Spinal cord (tissue), 10 donors: ENCODE results near the gene LRRC27. TPM values are rescaled to one million over a fixed set of nuclear protein-coding genes. Genes with fewer than 3 reads are reported as not detected.

Source experiments
- DNase-seq, 6 donors: peaks; one replicate each; pipeline versions ENCODE4 v3.0.0 to v3.0.0-alpha.2; 2013 to 2015; ENCODE audit warnings: low spot score in 6 of 6, low read depth in 4 of 6
- H3K27ac ChIP-seq: one replicate; pipeline ENCODE4 v1.5.1; 2013; ENCODE audit warnings: low read depth, low read length, control low read depth
- H3K27me3 ChIP-seq: one replicate; pipeline ENCODE4 v1.6.1; 2013; ENCODE audit warnings: low read length; ENCODE audit not compliant: control insufficient read depth, insufficient read depth
- H3K36me3 ChIP-seq: one replicate; pipeline ENCODE4 v1.6.1; 2013; ENCODE audit warnings: low read length; ENCODE audit not compliant: control insufficient read depth, insufficient read depth
- H3K4me1 ChIP-seq: one replicate; pipeline ENCODE4 v1.6.1; 2013; ENCODE audit warnings: low read length; ENCODE audit not compliant: control insufficient read depth, insufficient read depth
- H3K4me3 ChIP-seq: one replicate; pipeline ENCODE4 v1.5.1; 2013; ENCODE audit warnings: low read depth, low read length, control low read depth
- H3K9me3 ChIP-seq: one replicate; pipeline ENCODE4 v1.6.1; 2013; ENCODE audit warnings: low read length; ENCODE audit not compliant: control insufficient read depth, insufficient read depth
- WGBS: methylation state at CpG from one replicate; pipeline ENCODE4 v1.1.5; 2013; ENCODE audit warnings: missing lambda C conversion rate; ENCODE audit not compliant: insufficient coverage; 5-methylcytosine and 5-hydroxymethylcytosine counted together
- polyA plus RNA-seq, 2 donors: library from polyadenylated mRNA; unstranded; fragments of 120-200 nt; gene quantifications; one replicate each; pipeline ENCODE4 v1.2.1, GENCODE V29; 2013; ENCODE audit not compliant: insufficient read length in 2 of 2
- total RNA-seq, 2 donors: library from RNA; depleted of rRNA in 1 of 2; stranded (reverse); fragments of 120-200 nt in 1 of 2; fragments of >200 nt in 1 of 2; gene quantifications; one replicate each; pipeline versions ENCODE4 v1.2.3 to v1.2.4, GENCODE V29; 2013 to 2014
- donor health status: healthy.

LRRC27 gene
- total and polyA plus RNA-seq, 4 donors, result 19.5 to 31.2 (median 26.5) TPM

DNA sequence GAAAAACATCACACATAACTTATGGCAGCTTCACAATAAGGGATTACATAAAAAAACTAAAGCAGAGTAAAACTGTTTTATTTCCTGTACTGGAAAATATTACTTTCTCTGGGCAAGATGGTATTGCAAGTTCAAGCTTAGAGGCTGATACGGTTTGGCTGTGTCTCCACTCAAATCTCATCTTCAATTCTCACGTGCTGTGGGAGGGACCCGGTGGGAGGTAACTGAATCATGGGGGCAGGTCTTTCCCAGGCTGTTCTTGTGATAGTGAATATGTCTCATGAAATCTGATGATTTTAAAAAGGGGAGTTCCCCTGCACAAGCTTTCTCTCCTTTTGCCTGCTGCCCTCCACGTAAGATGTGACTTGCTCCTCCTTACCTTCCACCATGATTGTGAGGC, 5.1 kb upstream of the LRRC27 start:
- H3K4me3 ChIP-seq, result no peak overlapping the region
- 100% methylated on average over 1 of the region's 4 CpGs for WGBS
- H3K4me1 ChIP-seq, result peaks cover 24% of the 10 kb centered on the region
- H3K9me3 ChIP-seq, result no peaks in the 10 kb centered on the region
- peaks cover 13% of the 10 kb centered on the region for H3K36me3 ChIP-seq
- no peak overlapping the region for H3K27ac ChIP-seq
- DNase-seq, result no peak
- no peaks in the 10 kb centered on the region for H3K27me3 ChIP-seq

DNA sequence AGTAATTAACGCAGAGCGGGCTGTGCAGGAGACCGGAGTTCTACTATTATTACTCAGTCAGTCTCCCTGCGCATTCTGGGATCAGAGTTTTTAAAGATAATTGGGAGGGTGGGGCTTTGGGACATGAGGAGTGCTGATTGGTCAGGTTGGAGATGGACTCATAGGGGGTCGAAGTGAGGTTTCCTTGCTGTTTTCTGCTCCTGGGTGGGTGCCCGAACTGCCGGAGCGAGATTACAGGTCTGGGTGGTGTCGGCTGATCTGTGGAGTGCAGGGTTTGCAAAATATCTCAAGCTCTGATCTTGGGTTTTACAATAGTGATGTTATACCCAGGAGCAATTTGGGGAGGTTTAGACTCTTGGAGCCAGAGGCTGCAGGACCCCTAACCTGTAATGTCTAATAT, 3.9 kb upstream of the LRRC27 start:
- Histone ChIP-seq H3K4me1 (peaks cover 29% of the 10 kb centered on the region), H3K9me3 (no peaks in the 10 kb centered on the region), H3K27me3 (no peaks in the 10 kb centered on the region), H3K27ac (no peak overlapping the region), H3K36me3 (peaks cover 13% of the 10 kb centered on the region), H3K4me3 (no peak overlapping the region)
- DNase-seq, result no peak
- 94% methylated on average over 5 of the region's 9 CpGs for WGBS

DNA sequence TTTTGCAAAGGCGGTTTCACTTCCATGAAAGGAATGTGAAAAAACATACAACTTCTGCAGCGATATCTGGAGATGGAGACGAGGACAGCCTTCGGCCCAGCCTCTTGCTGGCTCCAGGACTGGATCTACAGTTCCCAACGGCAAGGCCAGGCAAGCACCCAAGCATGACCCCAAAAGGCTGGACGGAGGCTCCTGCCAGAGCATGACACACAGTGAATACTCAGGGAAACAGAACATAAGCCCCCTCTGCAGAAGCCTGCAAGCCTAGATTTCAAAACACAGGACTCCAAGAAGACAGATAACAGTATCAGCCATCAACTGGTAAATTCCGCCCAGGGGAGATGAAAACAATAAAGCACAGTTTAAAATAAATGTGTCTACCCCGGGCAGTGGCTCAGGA, 3.3 kb upstream of the LRRC27 start:
- Histone ChIP-seq H3K4me3 (no peak overlapping the region), H3K36me3 (peaks cover 13% of the 10 kb centered on the region), H3K9me3 (no peaks in the 10 kb centered on the region), H3K27ac (no peak overlapping the region), H3K4me1 (peaks cover 29% of the 10 kb centered on the region), H3K27me3 (no peaks in the 10 kb centered on the region)
- WGBS, result 61% methylated on average over 6 of the region's 8 CpGs
- DNase-seq, result no peak

DNA sequence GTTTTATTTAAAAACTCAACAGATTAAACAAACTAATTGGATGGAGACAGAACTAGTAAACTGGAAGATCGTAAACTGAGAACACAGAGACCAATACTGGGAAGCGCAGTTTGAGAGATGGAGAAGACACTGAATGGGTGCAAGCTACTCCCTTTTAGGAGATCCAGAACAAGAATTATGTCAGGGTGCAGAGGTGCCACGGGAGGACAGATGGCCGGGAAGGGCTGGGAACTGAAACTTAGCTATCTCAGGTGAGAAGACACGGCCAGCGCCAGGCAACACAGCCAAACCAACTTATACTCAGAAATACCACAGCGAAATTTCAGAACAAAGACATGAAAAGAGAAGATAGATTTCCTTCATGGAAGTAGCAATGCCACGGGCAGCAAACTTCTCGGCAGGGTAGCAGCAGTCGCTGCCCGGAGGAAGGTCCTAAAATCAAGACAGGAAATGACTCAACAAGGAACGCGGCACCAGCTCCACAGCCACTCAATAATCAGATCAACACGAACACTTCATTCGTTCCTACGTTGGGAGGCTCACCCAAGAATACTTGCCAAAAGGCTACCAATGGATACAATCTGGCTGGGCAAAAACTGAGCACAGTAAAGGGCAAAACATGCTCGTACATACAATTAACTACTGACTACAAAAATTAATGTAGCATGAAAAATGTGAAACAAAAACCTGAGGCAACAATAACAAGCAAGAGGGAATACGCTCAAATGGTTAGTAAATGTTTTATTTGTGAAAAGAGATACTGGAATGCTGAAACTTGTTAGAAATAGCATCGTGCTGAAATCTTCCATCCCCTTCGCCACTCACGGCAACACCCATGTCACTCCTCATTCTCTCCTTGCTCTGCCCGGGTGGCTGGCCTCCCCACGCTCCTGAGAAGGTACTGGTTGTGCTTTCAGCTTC, 2.2 kb upstream of the LRRC27 start:
- peaks cover 29% of the 10 kb centered on the region for H3K4me1 ChIP-seq
- no peaks in the 10 kb centered on the region for H3K27me3 ChIP-seq
- H3K9me3 ChIP-seq, result no peaks in the 10 kb centered on the region
- WGBS, result 60% methylated on average over 11 of the region's 23 CpGs
- H3K27ac ChIP-seq, result no peak overlapping the region
- DNase-seq, result peak in 1 of 6 donors; percentile 12
- H3K36me3 ChIP-seq, result peaks cover 18% of the 10 kb centered on the region
- H3K4me3 ChIP-seq, result no peak overlapping the region

DNA sequence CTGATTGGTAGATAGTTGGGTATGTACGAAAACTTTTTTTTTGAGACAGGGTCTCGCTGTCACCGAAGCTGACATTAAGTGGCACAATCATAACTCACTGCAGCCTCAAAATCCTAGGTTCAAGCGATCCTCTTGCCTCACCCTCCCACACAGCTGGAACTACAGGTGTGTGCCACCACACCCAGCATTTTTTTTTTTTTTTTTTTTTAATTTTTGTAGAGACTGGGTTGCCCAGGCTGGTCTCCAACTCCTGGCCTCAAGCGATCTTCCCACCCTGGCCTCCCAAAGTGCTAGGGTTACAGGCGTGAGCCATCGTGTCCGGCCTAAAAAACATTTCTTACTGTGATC, 1.5 kb upstream of the LRRC27 start:
- Histone ChIP-seq H3K27me3 (no peaks in the 10 kb centered on the region), H3K27ac (no peak overlapping the region), H3K4me1 (peaks cover 29% of the 10 kb centered on the region), H3K9me3 (no peaks in the 10 kb centered on the region), H3K36me3 (peaks cover 16% of the 10 kb centered on the region), H3K4me3 (peak overlapping the region; percentile 91)
- no peak for DNase-seq
- WGBS, result 96% methylated on average over 4 of the region's 8 CpGs

DNA sequence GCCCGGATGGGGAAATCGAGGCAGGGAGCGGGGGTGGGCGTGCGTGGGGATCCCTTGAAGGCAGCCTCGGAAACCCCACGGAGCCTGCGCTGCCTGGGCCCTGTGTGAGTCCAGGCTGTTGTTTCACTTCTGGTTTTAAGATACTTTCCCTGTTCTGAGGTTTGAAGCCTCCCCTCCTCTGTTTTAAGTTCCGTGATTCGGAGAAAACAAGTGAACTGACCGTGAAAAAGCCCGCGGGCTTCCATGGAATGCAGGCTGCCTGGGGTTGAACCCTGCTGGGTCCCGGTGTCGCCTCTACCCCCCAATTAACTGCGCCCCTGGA, 401 bp downstream of the LRRC27 start:
- peaks cover 12% of the 10 kb centered on the region for H3K36me3 ChIP-seq
- H3K4me3 ChIP-seq, result peak overlapping the region; percentile 82
- H3K27ac ChIP-seq, result no peak overlapping the region
- no peaks in the 10 kb centered on the region for H3K9me3 ChIP-seq
- DNase-seq, result no peak
- H3K27me3 ChIP-seq, result no peaks in the 10 kb centered on the region
- H3K4me1 ChIP-seq, result peaks cover 39% of the 10 kb centered on the region
- 3% methylated on average over 15 of the region's 16 CpGs for WGBS

DNA sequence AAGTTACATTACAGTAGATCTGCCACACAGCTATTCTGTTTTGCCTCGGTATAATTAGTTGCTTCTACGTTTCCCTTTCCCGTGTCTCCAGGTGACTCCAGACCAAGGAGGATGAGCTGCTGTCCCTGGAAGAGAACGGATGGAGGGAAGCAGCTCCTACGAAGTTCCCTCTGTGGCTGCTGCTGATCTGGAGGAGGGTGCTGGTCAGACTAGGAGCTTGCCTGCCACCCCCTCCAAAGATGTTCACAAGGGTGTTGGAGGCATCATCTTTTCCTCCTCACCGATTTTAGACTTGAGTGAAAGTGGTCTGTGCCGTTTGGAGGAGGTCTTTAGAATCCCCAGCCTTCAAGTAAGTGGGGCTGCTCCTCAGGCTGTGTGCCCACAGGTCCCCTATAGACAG, 1.4 kb downstream of the LRRC27 start:
- no peak for DNase-seq
- Histone ChIP-seq H3K27ac (no peak overlapping the region), H3K4me3 (no peak overlapping the region), H3K9me3 (no peaks in the 10 kb centered on the region), H3K36me3 (peaks cover 14% of the 10 kb centered on the region), H3K4me1 (peaks cover 45% of the 10 kb centered on the region), H3K27me3 (no peaks in the 10 kb centered on the region)
- no CpG with 5 or more reads among the region's 7 CpGs for WGBS

DNA sequence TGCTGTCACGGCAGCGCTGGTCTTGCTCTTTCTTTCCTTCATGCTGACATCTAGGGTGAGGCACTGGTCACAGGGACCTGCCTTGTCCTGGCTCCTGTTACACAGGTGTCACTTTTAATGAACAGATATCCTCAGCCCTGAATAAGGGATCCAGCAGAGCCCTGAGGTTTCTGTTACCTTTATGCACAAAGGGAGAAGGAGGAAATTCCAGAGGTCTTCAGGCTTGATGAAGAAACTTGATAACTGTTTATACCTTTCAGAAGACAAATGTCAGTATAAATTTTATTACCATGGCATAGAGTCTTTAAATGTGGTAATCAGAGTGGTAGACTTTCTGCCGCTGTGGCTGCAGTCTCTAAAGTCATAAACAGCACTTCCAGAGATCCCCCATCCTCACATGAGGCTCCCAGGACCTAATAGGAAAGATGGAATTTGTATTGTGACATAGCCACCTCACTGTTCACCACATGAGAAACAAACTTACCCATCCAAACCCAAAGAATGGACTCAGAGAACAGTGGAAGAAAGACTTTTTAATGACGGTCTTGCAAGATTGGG, 2.7 kb downstream of the LRRC27 start:
- no peak overlapping the region for H3K4me3 ChIP-seq
- no peaks in the 10 kb centered on the region for H3K9me3 ChIP-seq
- no peak for DNase-seq
- no peak overlapping the region for H3K27ac ChIP-seq
- H3K36me3 ChIP-seq, result peaks cover 27% of the 10 kb centered on the region
- peaks cover 40% of the 10 kb centered on the region for H3K4me1 ChIP-seq
- no peaks in the 10 kb centered on the region for H3K27me3 ChIP-seq
- 86% methylated on average over 2 of the region's 4 CpGs for WGBS

DNA sequence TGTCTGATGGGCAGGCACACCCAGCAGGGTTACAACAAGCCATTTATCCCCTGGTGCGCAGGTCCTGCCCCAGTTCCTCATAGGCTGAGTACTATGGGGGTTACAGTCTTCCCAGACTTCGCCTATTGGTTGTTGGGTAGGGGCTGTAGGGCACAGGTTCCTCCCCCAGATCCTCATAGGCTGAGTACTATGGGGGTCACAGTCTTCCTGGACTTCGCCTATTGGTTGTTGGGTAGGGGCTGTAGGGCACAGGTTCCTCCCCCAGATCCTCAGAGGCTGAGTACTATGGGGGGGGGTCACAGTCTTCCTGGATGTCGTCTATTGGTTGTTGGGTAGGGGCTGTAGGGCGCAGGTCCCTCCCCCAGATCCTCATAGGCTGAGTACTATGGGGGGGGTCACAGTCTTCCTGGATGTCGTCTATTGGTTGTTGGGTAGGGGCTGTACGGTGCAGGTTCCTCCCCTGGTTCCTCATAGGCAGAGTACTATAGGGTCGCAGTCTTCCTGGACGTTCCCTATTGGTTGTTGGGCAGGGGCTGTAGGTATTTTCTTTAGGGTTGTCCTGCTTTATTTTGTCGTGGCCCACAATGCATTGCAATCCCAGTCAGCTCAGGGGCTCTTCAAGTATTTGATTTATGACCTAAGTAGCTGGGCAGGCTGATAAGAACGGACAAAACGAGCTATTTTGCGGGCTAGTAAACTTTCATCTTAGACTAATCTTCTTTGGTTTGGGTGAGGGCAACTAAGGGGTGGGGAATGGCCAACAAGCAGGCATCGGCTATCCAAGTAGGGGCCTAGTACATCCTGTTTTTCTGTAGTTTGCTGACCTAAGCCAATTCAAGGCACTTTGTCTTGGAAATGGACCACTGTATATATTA, 3.4 kb downstream of the LRRC27 start:
- 66% methylated on average over 5 of the region's 14 CpGs for WGBS
- DNase-seq, result no peak
- Histone ChIP-seq H3K9me3 (no peaks in the 10 kb centered on the region), H3K36me3 (peaks cover 31% of the 10 kb centered on the region), H3K4me1 (peaks cover 32% of the 10 kb centered on the region), H3K4me3 (no peak overlapping the region), H3K27ac (no peak overlapping the region), H3K27me3 (no peaks in the 10 kb centered on the region)
